Loucy (cell line): ENCODE data around the gene SYNJ1.

Source experiments
- H2AFZ ChIP-seq: fragments of 200-600 bp; sonication (generic); 2 replicates; pipeline ENCODE4 v1.6.0; 2016; ENCODE audit warnings: antibody characterized with exemption, mild to moderate bottlenecking, low read length, moderate library complexity
- H3F3A ChIP-seq: fragments of 200-600 bp; 2 replicates; pipeline ENCODE4 v1.6.0; 2016; ENCODE audit warnings: antibody characterized with exemption, low read depth, mild to moderate bottlenecking
- H3K27me3 ChIP-seq: fragments of 200-600 bp; sonication (generic); 2 replicates; pipeline ENCODE4 v1.6.1; 2014; ENCODE audit warnings: low read length, mild to moderate bottlenecking; ENCODE audit not compliant: insufficient read depth, poor library complexity, severe bottlenecking
- H3K36me3 ChIP-seq: fragments of 200-600 bp; sonication (generic); 2 replicates; pipeline ENCODE4 v1.6.1; 2016; ENCODE audit warnings: low read length; ENCODE audit not compliant: insufficient read depth
- H3K4me1 ChIP-seq: fragments of 200-600 bp; sonication (generic); 2 replicates; pipeline ENCODE4 v1.5.1; 2014; ENCODE audit warnings: low read length, mild to moderate bottlenecking; ENCODE audit not compliant: insufficient read depth, poor library complexity, severe bottlenecking
- H3K4me2 ChIP-seq: fragments of 200-600 bp; sonication (generic); 2 replicates; pipeline ENCODE4 v1.6.0; 2014; ENCODE audit warnings: antibody characterized with exemption, low read length, low read depth, mild to moderate bottlenecking; ENCODE audit not compliant: poor library complexity, severe bottlenecking
- H3K4me3 ChIP-seq: fragments of 200-600 bp; sonication (generic); 2 replicates; pipeline ENCODE4 v1.5.1; 2014; ENCODE audit warnings: low read length, mild to moderate bottlenecking, mixed read lengths; ENCODE audit not compliant: poor library complexity, severe bottlenecking
- H3K79me2 ChIP-seq: fragments of 200-600 bp; sonication (generic); 2 replicates; pipeline ENCODE4 v1.6.1; 2014; ENCODE audit warnings: low read length; ENCODE audit not compliant: insufficient read depth
- H3K9ac ChIP-seq: fragments of 200-600 bp; sonication (generic); 2 replicates; pipeline ENCODE4 v1.6.0; 2014; ENCODE audit warnings: mild to moderate bottlenecking, low read depth, low read length, moderate library complexity; ENCODE audit not compliant: poor library complexity, severe bottlenecking
- H3K9me2 ChIP-seq: fragments of 200-600 bp; sonication (generic); replicated peaks from 2 replicates; pipeline ENCODE4 v1.6.1; 2016; ENCODE audit warnings: low read depth, low read length, mixed read lengths
- H3K9me3 ChIP-seq: fragments of 200-600 bp; sonication (generic); 2 replicates; pipeline ENCODE4 v1.6.1; 2014; ENCODE audit warnings: mild to moderate bottlenecking, antibody characterized with exemption, low read length, low read depth; ENCODE audit not compliant: insufficient read depth
- H4K20me1 ChIP-seq: fragments of 200-600 bp; sonication (generic); 2 replicates; pipeline ENCODE4 v1.6.0; 2014; ENCODE audit warnings: antibody characterized with exemption, low read length, mild to moderate bottlenecking; ENCODE audit not compliant: insufficient read depth, poor library complexity, severe bottlenecking
- CTCF ChIP-seq: fragments of 200-600 bp; sonication (generic); conservative IDR thresholded peaks from 2 replicates; pipeline ENCODE4 v1.5.1; 2014; ENCODE audit warnings: mild to moderate bottlenecking, antibody characterized with exemption, low read length
- EZH2phosphoT487 ChIP-seq: fragments of 200-600 bp; IDR thresholded peaks from 2 replicates; pipeline ENCODE4 v1.6.1; 2018; ENCODE audit warnings: antibody characterized with exemption, mild to moderate bottlenecking, moderate library complexity, borderline replicate concordance

Gene SYNJ1

GRCh38 chr21:32756096-32756495 is 28.3 kb upstream of the SYNJ1 start:
- TF ChIP-seq EZH2phosphoT487 (no peak), CTCF (no peak)

GRCh38 chr21:32753818-32754585 is 26.2 kb upstream of the SYNJ1 start:
- Histone ChIP-seq H3K79me2 (peaks cover 38% of the 10 kb centered on the region), H3K9me2 (no peaks in the 10 kb centered on the region), H2AFZ (no peak overlapping the region), H3K4me2 (no peak overlapping the region), H3K36me3 (peaks cover 85% of the 10 kb centered on the region), H3K4me1 (peaks cover 16% of the 10 kb centered on the region), H4K20me1 (peaks cover 36% of the 10 kb centered on the region), H3K9ac (no peak overlapping the region), H3K4me3 (no peak overlapping the region), H3K9me3 (no peaks in the 10 kb centered on the region), H3F3A (no peaks in the 10 kb centered on the region), H3K27me3 (no peaks in the 10 kb centered on the region)
- TF ChIP-seq EZH2phosphoT487 (no peak), CTCF (no peak)

More at GRCh38 chr21:32756096-32756495, 28.3 kb upstream of the SYNJ1 start:
- Histone ChIP-seq H3K4me1 (peaks cover 16% of the 10 kb centered on the region), H3K4me2 (peak overlapping the region; percentile 4), H3K9me2 (no peaks in the 10 kb centered on the region), H3K9ac (no peak overlapping the region), H3K9me3 (no peaks in the 10 kb centered on the region), H3K27me3 (no peaks in the 10 kb centered on the region), H3K79me2 (peaks cover 43% of the 10 kb centered on the region), H2AFZ (no peak overlapping the region), H3F3A (no peaks in the 10 kb centered on the region), H4K20me1 (peaks cover 41% of the 10 kb centered on the region), H3K36me3 (peaks cover 86% of the 10 kb centered on the region), H3K4me3 (no peak overlapping the region)

GRCh38 chr21:32750405-32750804 is 22.6 kb upstream of the SYNJ1 start:
- Histone ChIP-seq H3K4me1 (peaks cover 8% of the 10 kb centered on the region), H3K4me3 (no peak overlapping the region), H3K4me2 (no peak overlapping the region), H3K9ac (no peak overlapping the region), H4K20me1 (peaks cover 23% of the 10 kb centered on the region), H3K36me3 (peaks cover 91% of the 10 kb centered on the region), H3K9me2 (no peaks in the 10 kb centered on the region), H3K9me3 (no peaks in the 10 kb centered on the region), H3K27me3 (no peaks in the 10 kb centered on the region), H2AFZ (no peak overlapping the region), H3K79me2 (peaks cover 27% of the 10 kb centered on the region), H3F3A (no peaks in the 10 kb centered on the region; the same call in 1 of the 2 replicates)
- TF ChIP-seq EZH2phosphoT487 (no peak), CTCF (no peak)
